Measurements from ENCODE around the gene PKP1. TPM values are rescaled to one million over a fixed set of nuclear protein-coding genes. Genes with fewer than 3 reads are reported as not detected.

Gene PKP1
- total and polyA plus RNA-seq, 2 donors from 2014 or later: 0.47 to 0.63 TPM

- Histone ChIP-seq H3K9me3 (ENCODE audit: control insufficient read depth in 2 of 3, insufficient read depth in 1 of 3, low read length in 3 of 3) (no peaks in the 10 kb centered on the region), H3K27me3 (ENCODE audit: control insufficient read depth, insufficient read depth, low read length) (no peaks in the 10 kb centered on the region), H3K36me3 (ENCODE audit: control insufficient read depth in 2 of 3, insufficient read depth in 3 of 3, low read length in 3 of 3) (no peaks in the 10 kb centered on the region), H3K9ac (ENCODE audit: low read length in 3 of 3) (no peak overlapping the region), H3K27ac (ENCODE audit: low read depth in 2 of 2, low read length in 2 of 2) (no peak overlapping the region), H3K4me1 (ENCODE audit: control insufficient read depth in 2 of 3, insufficient read depth in 2 of 3, low read depth in 1 of 3, low read length in 3 of 3) (peaks cover 0 to 3% (median 0%) of the 10 kb centered on the region in 3 donors), H3K4me3 (ENCODE audit: low read length in 3 of 3) (no peak overlapping the region)
- intact Hi-C loops (cut with DNase I): no loop called here
- peak in 2 of 5 donors; percentile 24 to 26 for DNase-seq
- TF ChIP-seq CTCF (IDR thresholded peaks at IDR 0.05; ENCODE audit: borderline replicate concordance, extremely low read depth, insufficient read depth): no peak
- no peak for FAIRE-seq
Observed at GRCh38 chr1:201357636-201358348, 74.5 kb downstream of the PKP1 start.

- H3K4me3 ChIP-seq (ENCODE audit: low read length in 3 of 3): no peak overlapping the region
- peak in 2 of 5 donors; percentile 21 to 31 for DNase-seq
- H3K9me3 ChIP-seq (ENCODE audit: control insufficient read depth in 2 of 3, insufficient read depth in 1 of 3, low read length in 3 of 3): no peaks in the 10 kb centered on the region
- no peaks in the 10 kb centered on the region for H3K36me3 ChIP-seq (ENCODE audit: control insufficient read depth in 2 of 3, insufficient read depth in 3 of 3, low read length in 3 of 3)
- H3K9ac ChIP-seq (ENCODE audit: low read length in 3 of 3): no peak overlapping the region
- intact Hi-C loops (cut with DNase I): no loop called here
- no peaks in the 10 kb centered on the region for H3K27me3 ChIP-seq (ENCODE audit: control insufficient read depth, insufficient read depth, low read length)
- H3K4me1 ChIP-seq (ENCODE audit: control insufficient read depth in 2 of 3, insufficient read depth in 2 of 3, low read depth in 1 of 3, low read length in 3 of 3): peaks cover 0 to 3% (median 0%) of the 10 kb centered on the region in 3 donors
- TF ChIP-seq CTCF (IDR thresholded peaks at IDR 0.05; ENCODE audit: borderline replicate concordance, extremely low read depth, insufficient read depth): no peak
- FAIRE-seq: no peak
- H3K27ac ChIP-seq (ENCODE audit: low read depth in 2 of 2, low read length in 2 of 2): no peak overlapping the region
Observed at GRCh38 chr1:201358596-201358995, 75.3 kb downstream of the PKP1 start.

- Histone ChIP-seq H3K4me1 (ENCODE audit: control insufficient read depth in 2 of 3, insufficient read depth in 2 of 3, low read depth in 1 of 3, low read length in 3 of 3) (peaks cover 0 to 3% (median 0%) of the 10 kb centered on the region in 3 donors), H3K9ac (ENCODE audit: low read length in 3 of 3) (no peak overlapping the region), H3K27ac (ENCODE audit: low read depth in 2 of 2, low read length in 2 of 2) (no peak overlapping the region), H3K9me3 (ENCODE audit: control insufficient read depth in 2 of 3, insufficient read depth in 1 of 3, low read length in 3 of 3) (no peaks in the 10 kb centered on the region), H3K4me3 (ENCODE audit: low read length in 3 of 3) (no peak overlapping the region), H3K27me3 (ENCODE audit: control insufficient read depth, insufficient read depth, low read length) (no peaks in the 10 kb centered on the region), H3K36me3 (ENCODE audit: control insufficient read depth in 2 of 3, insufficient read depth in 3 of 3, low read length in 3 of 3) (no peaks in the 10 kb centered on the region)
- TF ChIP-seq CTCF (IDR thresholded peaks at IDR 0.05; ENCODE audit: borderline replicate concordance, extremely low read depth, insufficient read depth): no peak
- intact Hi-C loops (cut with DNase I): no loop called here
- FAIRE-seq (no peak), DNase-seq (peak in 2 of 5 donors; percentile 37)
Observed at GRCh38 chr1:201359031-201359872, 75.9 kb downstream of the PKP1 start.

Measured in kidney (tissue), 14 donors.